Measurements from ENCODE around the gene ADIG. TPM values are rescaled to one million over a fixed set of nuclear protein-coding genes. Genes with fewer than 3 reads are reported as not detected.

ADIG gene
- total and polyA plus RNA-seq, 2 of the 13 experiments (the other 11 are each of a cell fraction or from before 2014, with no cell fraction given): 0.15 TPM; not detected in 1

DNA sequence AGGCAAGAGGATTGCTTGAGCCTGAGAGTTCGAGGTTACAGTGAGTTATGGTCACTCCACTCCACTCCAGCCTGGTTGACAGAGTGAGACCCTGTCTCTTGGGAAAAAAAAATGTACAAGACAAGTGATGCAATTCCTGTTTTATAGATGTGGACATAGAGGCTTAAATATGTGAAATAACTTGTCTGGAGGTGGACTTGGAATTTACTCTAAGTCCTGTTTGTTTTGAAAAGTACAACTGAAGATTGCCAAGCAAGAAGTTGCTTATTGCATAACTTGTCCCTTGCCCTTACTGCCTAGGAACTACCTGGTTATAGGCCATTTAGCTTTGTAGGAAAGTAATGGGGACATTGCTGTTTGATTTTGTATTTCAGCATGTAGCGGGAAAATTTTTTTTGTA, 26.0 kb upstream of the ADIG start:
- DNase-seq (ENCODE audit: low spot score): no peak
- H3K9ac ChIP-seq (ENCODE audit: insufficient read depth, low read depth, low read length): no peak overlapping the region
- H3K27me3 ChIP-seq (ENCODE audit: control insufficient read depth in 1 of 2, insufficient read depth in 2 of 2, low read length in 2 of 2): no peaks in the 10 kb centered on the region
- no peaks in the 10 kb centered on the region for H3K9me3 ChIP-seq (ENCODE audit: low read length)
- TF ChIP-seq, protein P1, sequence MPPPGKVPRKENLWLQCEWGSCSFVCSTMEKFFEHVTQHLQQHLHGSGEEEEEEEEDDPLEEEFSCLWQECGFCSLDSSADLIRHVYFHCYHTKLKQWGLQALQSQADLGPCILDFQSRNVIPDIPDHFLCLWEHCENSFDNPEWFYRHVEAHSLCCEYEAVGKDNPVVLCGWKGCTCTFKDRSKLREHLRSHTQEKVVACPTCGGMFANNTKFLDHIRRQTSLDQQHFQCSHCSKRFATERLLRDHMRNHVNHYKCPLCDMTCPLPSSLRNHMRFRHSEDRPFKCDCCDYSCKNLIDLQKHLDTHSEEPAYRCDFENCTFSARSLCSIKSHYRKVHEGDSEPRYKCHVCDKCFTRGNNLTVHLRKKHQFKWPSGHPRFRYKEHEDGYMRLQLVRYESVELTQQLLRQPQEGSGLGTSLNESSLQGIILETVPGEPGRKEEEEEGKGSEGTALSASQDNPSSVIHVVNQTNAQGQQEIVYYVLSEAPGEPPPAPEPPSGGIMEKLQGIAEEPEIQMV (CRISPR knock-in tag; IDR thresholded peaks at IDR 0.05; ENCODE audit: low read depth): no peak
- TF ChIP-seq, protein P2, sequence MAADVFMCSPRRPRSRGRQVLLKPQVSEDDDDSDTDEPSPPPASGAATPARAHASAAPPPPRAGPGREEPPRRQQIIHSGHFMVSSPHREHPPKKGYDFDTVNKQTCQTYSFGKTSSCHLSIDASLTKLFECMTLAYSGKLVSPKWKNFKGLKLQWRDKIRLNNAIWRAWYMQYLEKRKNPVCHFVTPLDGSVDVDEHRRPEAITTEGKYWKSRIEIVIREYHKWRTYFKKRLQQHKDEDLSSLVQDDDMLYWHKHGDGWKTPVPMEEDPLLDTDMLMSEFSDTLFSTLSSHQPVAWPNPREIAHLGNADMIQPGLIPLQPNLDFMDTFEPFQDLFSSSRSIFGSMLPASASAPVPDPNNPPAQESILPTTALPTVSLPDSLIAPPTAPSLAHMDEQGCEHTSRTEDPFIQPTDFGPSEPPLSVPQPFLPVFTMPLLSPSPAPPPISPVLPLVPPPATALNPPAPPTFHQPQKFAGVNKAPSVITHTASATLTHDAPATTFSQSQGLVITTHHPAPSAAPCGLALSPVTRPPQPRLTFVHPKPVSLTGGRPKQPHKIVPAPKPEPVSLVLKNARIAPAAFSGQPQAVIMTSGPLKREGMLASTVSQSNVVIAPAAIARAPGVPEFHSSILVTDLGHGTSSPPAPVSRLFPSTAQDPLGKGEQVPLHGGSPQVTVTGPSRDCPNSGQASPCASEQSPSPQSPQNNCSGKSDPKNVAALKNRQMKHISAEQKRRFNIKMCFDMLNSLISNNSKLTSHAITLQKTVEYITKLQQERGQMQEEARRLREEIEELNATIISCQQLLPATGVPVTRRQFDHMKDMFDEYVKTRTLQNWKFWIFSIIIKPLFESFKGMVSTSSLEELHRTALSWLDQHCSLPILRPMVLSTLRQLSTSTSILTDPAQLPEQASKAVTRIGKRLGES (CRISPR knock-in tag; IDR thresholded peaks at IDR 0.05; ENCODE audit: borderline replicate concordance): no peak
- TF ChIP-seq SOX5 (CRISPR knock-in tag; IDR thresholded peaks at IDR 0.05; ENCODE audit: borderline replicate concordance) (no peak), CEBPB (IDR thresholded peaks at IDR 0.05; ENCODE audit: borderline replicate concordance, low read depth, low read length) (peak; percentile 51; the same call in 1 of the 2 replicates), CEBPG (CRISPR knock-in tag; IDR thresholded peaks at IDR 0.05) (peak; percentile 40; the same call in 1 of the 2 replicates), SALL1 (CRISPR knock-in tag; IDR thresholded peaks at IDR 0.05) (no peak), GABPB1 (CRISPR knock-in tag; IDR thresholded peaks at IDR 0.05) (no peak)
- H3K4me3 ChIP-seq (replicated peaks in 1 of 3; ENCODE audit: insufficient read depth in 1 of 3, low read depth in 2 of 3, low read length in 3 of 3): no peak overlapping the region
- H3K4me1 ChIP-seq (ENCODE audit: insufficient read depth, low read length): no peaks in the 10 kb centered on the region
- ChIA-PET POLR2A (no interaction called here), CTCF (ENCODE audit: low intra/inter-chr PET ratio, low total read pairs) (no interaction called here)
- no peak for ATAC-seq
- no peaks in the 10 kb centered on the region for H4K20me1 ChIP-seq (ENCODE audit: insufficient read depth, low read length)
- no peak overlapping the region for H3K27ac ChIP-seq (ENCODE audit: extremely low read length, insufficient read depth, low read length)
- peaks cover 31 to 82% of the 10 kb centered on the region in 2 experiments for H3K36me3 ChIP-seq (replicated peaks in 1 of 2; ENCODE audit: control insufficient read depth in 1 of 2, insufficient read depth in 2 of 2, low read length in 2 of 2)
- WGBS (ENCODE audit: low lambda C conversion rate): 97% methylated on average over 2 of the region's 2 CpGs
- no peak for FAIRE-seq
- in situ Hi-C loops (cut with HindIII; ENCODE audit: extremely low pct_ligation_motif_present, low pct_unique_long_range_greater_than_20kb) (no loop called here), intact Hi-C loops (cut with micrococcal nuclease; ENCODE audit: unreplicated experiment) (no loop called here)
- BruUV-seq (replicated peaks): no TSS peak
- no peak overlapping the region for H3K4me2 ChIP-seq (ENCODE audit: low read depth, low read length)
- no peaks in the 10 kb centered on the region for H3K79me2 ChIP-seq (ENCODE audit: insufficient read depth, low read length)
- no peak overlapping the region for H2AFZ ChIP-seq (ENCODE audit: low read length)

Data from HepG2 (cell line).